RCC 7860 (cell line): ENCODE data around the gene UNC5A.

Source experiments
- DNase-seq: peaks from one replicate; pipeline ENCODE4 v3.0.0-alpha.2; 2015; ENCODE audit warnings: low spot score
- FAIRE-seq: peaks from 2 replicates; lab custom pipeline; 2012; peaks lifted over from hg19 to GRCh38; lab: Jason Lieb, UNC

The UNC5A gene

DNA sequence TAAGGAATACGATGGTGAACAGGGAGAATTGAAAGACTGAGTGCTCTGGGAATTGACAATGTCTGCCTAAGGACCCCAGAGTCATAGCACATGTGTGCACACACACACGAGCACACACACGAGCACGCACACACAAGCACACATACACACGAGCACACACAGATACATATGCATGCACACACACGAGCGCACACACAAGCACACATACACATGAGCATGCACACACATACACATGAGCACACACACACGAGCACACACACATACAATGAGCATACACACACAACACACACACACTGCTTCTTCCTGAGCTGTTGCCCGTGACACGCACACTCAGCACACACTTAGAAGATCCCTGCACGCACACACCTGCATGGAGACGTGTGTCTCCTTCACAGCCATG lies 10.9 kb upstream of the UNC5A start:
- DNase-seq: no peak
- FAIRE-seq: no peak

- no peak for DNase-seq
- no peak for FAIRE-seq
Observed at GRCh38 chr5:176800024-176800423, 10.3 kb upstream of the UNC5A start.

GRCh38 chr5:176802116-176802784 lies 8.1 kb upstream of the UNC5A start:
- DNase-seq (no peak), FAIRE-seq (no peak)

DNA sequence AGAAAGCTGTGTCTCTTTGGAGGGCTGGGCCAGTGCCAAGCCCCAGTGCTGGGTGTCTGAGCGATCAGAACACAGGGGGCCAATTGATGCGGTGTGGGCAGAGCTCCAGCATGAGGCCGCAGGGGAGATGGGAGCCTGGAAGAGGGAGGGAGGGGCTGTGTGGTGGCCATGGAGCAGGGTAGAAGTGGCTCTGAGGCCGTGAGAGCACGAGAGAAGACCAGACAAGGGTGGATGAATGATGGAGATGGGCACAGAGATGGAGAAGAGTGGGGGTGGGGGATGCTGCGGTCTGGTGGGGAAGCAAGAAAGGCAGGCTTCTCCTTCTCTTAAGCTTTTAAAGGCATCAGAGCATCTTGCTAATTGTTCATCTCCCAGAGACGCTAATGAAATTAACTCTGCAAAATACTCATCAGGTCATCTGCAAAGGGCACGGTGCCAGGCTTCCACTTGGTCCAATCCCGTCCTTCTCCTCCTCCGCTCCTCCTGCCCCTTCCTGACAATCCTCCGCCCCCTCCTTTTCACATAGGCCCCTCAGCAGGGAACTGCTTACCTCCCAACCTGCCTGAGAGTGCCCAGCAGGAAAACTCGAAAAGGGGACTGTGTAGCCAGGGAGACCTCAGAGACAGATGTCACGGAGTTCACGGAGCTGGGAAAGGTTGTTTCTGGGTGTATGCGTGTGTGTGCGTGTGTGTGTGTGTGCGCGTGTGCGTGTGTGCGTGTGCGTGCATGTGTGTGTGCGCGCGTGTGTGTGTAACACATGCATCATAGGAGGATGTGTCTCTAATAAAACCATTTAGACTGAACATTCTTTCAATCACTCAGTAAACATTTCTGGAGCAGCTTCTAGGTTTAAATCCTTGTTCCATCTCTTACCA lies 7.1 kb upstream of the UNC5A start:
- DNase-seq (no peak), FAIRE-seq (no peak)

DNA sequence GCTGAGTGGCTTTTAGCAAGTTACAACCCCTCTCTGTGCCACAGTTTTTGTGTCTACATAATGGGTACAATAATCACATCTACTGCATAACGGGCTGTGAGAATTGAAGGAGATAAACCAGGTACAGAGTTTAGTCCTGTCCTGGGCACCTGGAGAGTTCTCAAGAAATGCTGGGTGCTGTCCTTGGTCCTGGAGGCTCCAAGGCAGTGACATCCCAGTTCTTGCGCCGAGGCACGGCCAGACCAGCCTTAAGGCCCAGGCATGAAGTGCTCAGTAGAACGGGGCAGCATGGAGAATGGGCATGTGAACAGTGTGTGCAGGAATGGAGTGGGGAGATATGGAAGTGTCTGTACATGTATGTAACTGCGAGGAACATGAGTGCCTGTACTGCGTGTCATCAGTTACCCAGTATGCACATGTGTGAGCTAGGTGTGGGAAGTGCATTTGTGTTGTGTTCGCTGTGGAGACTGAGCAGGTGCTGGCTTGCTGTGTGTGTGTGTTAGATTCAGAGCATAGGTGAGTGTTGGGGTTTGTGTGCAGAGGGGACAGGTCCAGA lies 6.3 kb upstream of the UNC5A start:
- no peak for FAIRE-seq
- no peak for DNase-seq

DNA sequence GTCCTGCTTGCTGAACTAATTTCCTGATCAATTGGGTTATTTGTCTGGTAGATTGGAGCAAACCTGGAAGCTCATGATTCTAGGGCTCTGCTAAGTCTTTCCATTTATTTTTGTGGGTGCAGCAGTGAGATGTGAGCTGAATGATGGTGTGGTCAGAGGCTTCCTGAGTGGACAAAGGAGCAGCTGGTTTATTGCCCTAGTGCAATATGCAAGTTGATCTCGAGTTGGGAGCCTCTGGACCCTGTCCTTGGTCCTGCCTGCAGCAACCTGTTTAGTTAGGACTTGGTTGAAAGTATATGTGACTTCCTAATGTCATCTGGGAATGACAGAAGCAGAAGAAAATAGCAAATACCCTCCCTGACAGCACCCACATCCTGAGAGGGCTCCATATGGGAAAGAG lies 4.2 kb upstream of the UNC5A start:
- DNase-seq (no peak), FAIRE-seq (no peak)

DNA sequence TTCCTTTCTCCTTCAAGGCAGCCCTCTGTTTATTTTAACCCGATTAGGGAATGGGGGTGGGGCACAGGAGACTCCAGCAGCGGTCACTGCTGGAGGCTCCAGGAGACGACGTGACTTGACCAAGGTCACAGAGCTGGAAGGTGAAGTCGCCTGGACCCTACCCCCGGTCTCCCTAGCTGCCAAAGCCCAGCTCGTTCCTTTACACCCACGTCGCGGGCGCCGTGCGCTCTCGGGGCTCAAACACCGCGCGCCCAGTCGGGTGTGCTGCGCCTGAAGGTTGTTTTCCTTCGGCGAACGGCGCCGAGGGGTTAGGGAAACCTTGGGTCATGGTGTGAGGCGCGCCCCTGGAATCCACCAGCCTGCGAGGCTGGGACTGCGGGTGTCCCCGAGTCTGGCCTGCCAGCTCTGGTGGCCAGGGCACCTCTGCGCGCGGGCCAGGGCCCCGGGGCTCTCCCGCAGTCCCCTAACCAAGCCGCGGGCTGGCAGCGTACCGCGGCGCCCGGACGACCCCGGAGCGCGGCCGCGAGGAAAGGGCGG lies 747 bp upstream of the UNC5A start:
- FAIRE-seq: no peak
- DNase-seq: no peak

GRCh38 chr5:176810687-176811501 lies 535 bp downstream of the UNC5A start:
- FAIRE-seq: no peak
- no peak for DNase-seq

DNA sequence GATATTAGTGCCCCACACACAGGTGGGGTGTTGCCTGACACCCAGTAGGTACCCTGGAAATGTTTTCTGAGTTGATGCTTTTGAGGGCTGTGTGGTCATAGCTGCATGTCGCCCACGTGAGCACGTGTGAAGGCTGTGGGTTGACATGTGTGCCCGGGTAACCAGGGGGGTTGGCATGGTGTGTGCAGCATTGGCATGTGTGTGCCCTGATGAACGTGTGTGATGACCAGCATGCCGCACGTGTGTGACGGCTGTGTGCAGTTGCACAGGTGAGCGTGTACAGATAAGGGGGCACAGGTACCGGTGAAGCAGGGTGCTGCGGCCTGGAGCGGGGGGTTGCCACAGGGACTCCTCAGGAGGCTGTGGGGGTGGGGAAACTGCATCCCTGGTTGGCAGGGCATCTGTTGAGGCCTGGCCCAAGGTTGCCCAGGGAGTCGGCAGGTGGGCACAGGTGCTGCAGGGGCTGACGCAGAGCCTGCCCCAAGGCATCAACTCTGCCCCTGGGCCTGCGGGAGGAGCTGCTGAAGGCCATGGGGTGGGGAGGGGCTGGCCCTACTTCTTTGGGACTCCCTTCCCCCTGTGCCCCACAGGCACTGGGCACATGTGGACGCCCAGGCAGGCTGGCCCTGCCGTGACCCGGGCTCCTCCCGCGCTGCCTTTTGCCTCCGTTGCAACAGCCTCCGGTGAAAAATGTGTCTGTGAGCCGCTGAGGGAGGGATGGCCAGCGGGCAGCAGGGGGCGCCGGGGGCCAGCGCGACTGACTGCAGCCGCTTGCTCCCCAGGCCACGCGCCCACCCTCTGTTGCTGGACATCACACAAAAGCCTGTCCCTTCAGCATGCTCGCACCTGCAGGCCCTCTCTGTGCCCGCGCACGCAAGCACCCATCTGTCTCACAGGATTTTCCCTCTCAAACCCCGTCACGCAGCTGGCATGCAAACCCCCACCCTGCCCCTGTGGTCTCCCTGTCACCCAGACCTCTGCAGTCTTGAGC lies 2.2 kb downstream of the UNC5A start:
- DNase-seq: no peak
- no peak for FAIRE-seq

GRCh38 chr5:176813587-176814312 lies 3.4 kb downstream of the UNC5A start:
- FAIRE-seq (no peak), DNase-seq (no peak)

GRCh38 chr5:176814313-176814685 lies 3.9 kb downstream of the UNC5A start:
- no peak for DNase-seq
- FAIRE-seq: no peak

- DNase-seq (no peak), FAIRE-seq (no peak)
Observed at GRCh38 chr5:176814836-176815438, 4.6 kb downstream of the UNC5A start.

DNA sequence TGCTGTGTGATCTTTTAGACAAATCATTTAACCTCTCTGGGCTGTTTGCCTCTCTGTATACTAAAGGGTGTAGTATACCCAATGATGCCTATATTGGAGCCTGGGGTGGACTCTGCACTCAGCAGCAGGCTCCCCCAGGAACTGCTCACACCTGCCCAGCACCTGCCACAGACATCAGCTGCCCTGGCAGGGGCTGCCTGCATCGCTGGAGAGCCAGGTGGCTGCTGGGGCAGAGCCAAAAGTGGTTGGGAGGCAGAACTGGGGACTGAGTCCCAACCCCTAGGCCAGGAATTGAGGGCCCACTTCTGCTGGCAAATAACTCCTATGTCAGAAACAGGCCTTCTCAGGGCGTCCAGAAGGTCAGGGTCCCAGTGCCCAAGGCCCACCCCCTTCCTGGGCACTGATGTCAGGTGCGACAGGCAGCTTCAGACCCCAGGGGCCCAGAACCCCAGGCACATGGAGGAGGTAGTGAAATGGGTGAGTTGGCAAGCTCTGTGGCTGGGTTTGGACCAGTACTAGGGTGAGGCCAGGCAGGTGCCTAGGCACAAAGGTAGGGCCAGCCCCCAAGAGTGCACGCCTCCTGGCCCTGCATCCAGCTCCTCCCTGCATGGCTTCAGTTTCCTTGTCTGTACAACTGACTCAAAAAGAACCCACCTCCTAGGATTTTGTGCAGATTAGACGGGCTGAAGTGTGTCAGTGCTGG lies 5.8 kb downstream of the UNC5A start:
- FAIRE-seq: no peak

DNA sequence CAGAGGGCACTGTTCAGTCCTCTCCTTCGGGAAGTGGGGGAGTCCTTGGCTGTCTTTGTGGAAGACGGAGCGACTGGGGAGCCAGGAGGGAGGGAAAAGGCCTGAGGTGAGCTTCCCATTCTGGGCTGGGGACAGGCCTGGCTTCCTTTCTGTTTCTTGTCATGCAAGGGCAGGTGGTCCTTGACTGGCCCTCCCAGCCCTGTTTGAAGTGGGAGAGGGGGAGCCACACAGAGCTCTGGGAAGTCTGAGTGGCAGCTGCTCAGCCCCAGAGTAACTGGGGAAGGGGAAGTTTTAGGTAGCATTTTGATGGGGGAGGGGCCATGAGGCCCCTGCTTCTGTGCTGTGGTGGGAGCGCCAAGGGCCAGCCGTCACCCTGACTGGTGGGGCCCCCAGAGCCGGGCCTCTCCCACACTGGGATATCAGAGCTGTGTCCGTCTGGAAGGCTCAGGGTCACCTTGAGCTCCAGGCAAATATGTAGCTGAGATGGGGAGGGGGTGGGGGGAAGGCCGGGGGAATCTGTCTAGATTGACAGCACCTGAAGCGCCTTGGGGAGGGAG lies 6.5 kb downstream of the UNC5A start:
- FAIRE-seq (no peak), DNase-seq (no peak)

More for the DNA sequence above, 5.8 kb downstream of the UNC5A start:
- no peak for DNase-seq

DNA sequence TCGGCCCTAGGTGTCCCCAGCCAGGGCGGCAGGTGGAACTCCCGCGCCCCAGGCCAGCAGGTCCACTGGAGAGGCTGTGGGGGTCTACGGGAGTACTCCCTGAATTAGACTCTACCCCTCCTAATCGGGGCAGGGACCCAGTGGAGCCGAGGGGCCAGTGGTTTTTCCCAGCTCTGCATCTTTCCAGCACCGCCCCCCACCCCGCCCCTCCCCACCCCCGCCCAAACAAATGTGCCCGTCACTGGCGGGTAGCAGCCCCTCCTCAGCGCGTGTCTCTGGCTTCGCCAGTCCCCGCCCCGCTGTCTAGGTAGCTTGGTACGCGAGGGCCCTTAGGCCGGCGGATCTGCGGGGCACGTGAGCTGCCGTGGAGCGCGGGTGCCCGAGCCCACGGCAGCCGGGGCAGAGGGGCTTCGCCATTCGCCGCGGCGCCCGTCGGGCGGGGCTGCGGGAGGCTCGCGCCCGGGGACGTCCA lies 7.0 kb downstream of the UNC5A start:
- DNase-seq (no peak), FAIRE-seq (no peak)

- no peak for DNase-seq
- FAIRE-seq: no peak
Observed at GRCh38 chr5:176817841-176818377, 7.5 kb downstream of the UNC5A start.

- FAIRE-seq (peak; percentile 36), DNase-seq (peak; percentile 24)
Observed at GRCh38 chr5:176818391-176819098, 8.2 kb downstream of the UNC5A start.
